ENCODE measurements around the gene PAQR4.

DNA sequence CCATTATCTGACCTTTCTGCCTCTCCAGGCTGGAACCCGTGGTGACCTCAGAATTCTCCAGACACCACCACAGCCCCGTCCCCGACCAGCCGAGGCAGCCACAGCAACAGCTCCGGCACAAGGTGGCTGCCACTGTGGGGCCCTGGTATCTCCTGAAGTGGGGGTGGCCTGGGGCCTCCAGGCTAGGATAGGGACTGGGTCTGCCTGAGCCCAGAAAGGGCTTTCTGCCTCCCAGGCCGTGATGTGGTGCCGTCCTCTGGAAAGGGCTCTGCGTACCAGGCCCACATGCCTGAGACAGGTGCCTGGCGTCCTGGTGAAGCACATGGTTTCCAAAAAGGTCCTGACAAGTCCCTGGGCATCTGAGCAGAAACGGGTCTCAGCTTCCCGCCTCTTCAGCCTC lies 40.4 kb upstream of the PAQR4 start:
- TF ChIP-seq, protein P1, sequence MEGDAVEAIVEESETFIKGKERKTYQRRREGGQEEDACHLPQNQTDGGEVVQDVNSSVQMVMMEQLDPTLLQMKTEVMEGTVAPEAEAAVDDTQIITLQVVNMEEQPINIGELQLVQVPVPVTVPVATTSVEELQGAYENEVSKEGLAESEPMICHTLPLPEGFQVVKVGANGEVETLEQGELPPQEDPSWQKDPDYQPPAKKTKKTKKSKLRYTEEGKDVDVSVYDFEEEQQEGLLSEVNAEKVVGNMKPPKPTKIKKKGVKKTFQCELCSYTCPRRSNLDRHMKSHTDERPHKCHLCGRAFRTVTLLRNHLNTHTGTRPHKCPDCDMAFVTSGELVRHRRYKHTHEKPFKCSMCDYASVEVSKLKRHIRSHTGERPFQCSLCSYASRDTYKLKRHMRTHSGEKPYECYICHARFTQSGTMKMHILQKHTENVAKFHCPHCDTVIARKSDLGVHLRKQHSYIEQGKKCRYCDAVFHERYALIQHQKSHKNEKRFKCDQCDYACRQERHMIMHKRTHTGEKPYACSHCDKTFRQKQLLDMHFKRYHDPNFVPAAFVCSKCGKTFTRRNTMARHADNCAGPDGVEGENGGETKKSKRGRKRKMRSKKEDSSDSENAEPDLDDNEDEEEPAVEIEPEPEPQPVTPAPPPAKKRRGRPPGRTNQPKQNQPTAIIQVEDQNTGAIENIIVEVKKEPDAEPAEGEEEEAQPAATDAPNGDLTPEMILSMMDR (conservative IDR thresholded peaks at IDR 0.05 in 1 of 2, IDR thresholded peaks at IDR 0.05 in 1 of 2; ENCODE audit: low read depth in 1 of 2, low read length in 2 of 2) = no peak
- TF ChIP-seq EZH2 (IDR thresholded peaks at IDR 0.05; ENCODE audit: low read length, missing control alignments) = no peak
